Superior temporal gyrus (tissue), 1 donor: Measurements from ENCODE around the gene PDE1C.

Experiments
- DNase-seq: peaks from one replicate; pipeline ENCODE4 v3.0.0-alpha.2; 2016; ENCODE audit errors: extremely low spot score

The PDE1C gene

DNA sequence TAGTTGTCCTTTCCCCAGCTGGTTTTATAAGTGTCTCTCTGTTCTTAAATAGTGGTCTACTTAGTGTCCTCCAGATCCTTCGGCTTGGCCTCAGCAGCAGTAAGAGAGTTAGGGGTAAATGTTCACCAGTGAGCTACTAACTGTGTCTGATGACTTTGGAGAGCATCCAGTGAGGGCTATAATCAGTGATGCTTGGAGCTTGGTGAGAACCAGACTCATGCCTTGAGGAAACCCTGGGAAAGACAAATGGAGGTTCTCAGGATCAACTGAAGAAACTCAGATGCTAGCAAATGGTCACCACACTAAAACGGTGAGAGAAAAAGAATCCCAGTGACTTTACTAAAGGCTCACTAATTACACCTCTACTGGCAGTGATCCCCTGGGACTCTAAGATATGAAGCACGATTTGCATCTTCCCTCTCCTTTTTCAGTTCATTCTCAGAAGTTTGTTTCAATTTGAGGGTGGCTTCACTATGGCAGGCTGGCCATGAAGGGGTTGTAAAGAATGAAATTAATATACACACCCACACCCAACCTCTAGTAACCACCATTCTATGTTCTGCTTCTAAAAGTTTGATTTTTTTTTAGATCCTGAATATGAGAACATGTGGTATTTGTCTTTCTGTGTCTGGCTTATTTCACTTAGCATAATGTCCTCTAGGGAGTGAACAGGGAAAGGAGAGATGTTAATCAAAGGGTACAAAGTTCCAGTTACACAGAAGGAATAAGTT is 177.9 kb downstream of the PDE1C start:
- no peak for DNase-seq

GRCh38 chr7:31890766-31891165 is 179.4 kb downstream of the PDE1C start:
- DNase-seq, result no peak

GRCh38 chr7:31890198-31890597 is 180.0 kb downstream of the PDE1C start:
- no peak for DNase-seq

GRCh38 chr7:31887006-31887405 is 183.2 kb downstream of the PDE1C start:
- DNase-seq, result no peak

DNA sequence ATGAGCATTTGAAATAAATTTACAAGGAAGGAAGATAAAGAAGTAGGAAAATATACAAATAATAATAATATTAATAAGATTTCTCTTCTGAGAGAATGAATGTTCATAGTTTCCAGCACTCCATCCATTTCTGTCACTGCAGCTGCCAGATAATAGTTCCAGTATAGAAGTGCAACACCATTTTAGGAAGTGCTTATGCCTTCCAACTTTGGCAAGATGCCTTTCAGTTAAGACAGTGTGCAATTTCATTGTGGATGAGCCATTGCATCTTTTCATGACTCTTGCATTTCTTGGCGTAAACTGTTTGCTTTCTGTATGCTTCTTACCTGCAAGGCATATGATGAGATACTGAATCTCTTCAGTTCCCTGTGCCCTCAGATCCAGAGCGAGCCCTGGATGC is 185.0 kb downstream of the PDE1C start:
- DNase-seq, result no peak

DNA sequence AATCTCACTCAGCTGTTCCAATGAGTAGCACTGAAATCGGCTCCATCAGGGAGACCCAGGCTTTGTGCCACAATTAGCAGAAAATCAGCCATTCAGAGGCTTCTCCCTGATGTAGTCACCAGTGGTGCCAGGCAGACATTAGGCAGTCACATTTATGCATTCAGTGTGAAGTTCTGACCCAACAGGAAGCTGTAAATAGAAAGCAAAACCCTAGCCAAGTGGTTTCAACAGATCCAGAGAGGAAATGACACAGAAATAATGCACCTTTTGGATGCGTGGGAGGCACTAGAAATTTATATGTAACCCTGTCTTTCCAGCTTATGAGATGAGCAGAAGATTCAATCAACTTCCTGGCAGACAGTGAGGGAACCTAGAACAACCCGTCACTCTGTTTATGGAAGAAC is 186.4 kb downstream of the PDE1C start:
- DNase-seq, result peak; percentile 91

- DNase-seq, result peak; percentile 72
Measured at GRCh38 chr7:31882187-31882586, 188.0 kb downstream of the PDE1C start.

GRCh38 chr7:31878875-31879274 is 191.3 kb downstream of the PDE1C start:
- no peak for DNase-seq

DNA sequence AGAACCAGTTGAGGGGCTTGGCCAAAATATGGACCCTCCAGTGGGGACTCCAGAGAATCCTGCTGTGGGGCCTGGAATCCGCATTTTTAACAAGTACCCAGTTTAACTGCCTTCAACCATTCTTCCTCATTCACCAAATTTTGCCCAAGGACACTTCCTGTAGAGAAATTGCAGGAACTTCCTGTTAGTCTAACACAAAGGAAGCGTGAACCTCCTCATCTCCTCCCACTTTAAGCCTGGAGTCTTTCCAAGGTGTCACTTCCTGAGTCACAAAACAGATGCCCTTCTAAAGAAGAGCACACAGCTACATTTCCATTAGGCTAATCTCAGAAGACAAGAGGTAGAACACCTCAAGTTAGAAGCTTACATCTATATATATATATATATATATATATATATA is 194.8 kb downstream of the PDE1C start:
- DNase-seq, result no peak

GRCh38 chr7:31874631-31875386 is 195.4 kb downstream of the PDE1C start:
- DNase-seq, result no peak

DNA sequence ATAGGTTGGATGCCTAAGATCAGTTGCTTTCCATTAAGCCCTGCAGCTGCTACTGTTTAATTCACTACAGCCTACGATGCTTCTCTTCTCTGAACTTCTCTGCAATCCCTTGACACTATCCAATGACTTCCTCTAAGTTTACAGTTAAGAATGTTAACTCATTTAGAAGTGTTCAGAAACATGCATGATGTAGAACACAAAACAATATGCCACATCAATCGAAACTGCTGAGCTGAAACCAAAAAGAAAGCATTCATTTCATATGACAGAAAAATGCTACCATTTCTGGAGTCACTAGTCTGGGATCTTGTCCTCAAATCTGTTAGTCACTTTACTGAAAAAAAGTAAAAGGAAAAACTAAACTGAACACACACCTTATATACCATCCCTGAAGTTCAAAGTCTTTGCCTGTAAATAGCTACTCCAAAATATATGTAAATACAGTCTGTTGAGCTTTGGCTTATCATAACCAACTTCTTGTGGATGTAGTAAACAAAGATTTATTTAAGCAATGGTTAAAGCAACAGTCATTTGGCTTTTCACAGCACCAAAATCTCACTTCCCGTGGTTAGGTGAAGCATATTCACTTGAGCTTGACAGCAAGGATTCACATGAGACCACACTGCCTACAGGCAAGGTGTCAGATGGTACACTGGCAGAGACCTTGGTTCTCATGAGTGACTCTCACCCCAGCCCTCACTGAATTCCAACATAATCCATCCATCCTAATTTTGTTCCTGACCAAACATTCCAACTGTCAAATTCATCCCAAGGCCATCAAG is 196.2 kb downstream of the PDE1C start:
- no peak for DNase-seq

- DNase-seq, result no peak
Measured at GRCh38 chr7:31872545-31873370, 197.4 kb downstream of the PDE1C start.

DNA sequence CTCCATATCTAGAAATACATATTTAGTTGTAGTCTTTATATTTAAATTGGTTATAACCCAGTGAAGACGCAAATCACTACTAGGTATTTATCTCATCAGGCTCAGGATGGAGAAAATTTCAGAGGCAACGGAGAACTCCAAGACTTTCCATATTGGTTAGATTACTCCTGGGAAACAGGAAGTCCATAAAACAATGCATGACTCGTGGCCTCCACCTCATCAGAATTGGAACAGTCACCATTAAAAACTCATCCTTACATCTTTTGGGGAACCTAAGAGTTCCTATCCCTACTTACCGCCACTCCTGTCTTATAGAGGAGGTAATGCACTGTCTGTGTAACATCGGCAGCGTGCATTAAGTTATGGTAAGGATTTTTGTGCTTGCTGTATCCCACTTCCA is 205.6 kb downstream of the PDE1C start:
- no peak for DNase-seq

GRCh38 chr7:31860925-31861324 is 209.3 kb downstream of the PDE1C start:
- no peak for DNase-seq

GRCh38 chr7:31858055-31858454 is 212.2 kb downstream of the PDE1C start:
- no peak for DNase-seq

DNA sequence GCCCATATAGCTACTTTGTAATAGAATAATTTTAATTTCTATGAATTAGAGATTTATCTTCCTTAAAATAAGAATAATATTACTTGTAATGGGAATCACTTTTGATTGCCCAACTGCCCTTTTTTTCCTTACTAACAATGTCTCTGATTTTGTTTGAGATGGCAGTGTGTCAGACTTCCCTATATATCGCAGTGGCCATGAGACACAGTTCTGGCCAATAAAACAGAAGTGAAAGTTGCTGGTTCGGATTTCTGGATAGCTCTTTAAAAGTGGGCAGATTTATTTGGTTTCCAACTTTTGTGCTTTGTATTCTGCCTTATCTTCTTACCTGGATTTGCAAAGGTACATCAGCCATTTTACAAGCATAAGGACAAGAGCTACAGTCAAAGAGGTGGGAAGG is 213.0 kb downstream of the PDE1C start:
- DNase-seq, result no peak

DNA sequence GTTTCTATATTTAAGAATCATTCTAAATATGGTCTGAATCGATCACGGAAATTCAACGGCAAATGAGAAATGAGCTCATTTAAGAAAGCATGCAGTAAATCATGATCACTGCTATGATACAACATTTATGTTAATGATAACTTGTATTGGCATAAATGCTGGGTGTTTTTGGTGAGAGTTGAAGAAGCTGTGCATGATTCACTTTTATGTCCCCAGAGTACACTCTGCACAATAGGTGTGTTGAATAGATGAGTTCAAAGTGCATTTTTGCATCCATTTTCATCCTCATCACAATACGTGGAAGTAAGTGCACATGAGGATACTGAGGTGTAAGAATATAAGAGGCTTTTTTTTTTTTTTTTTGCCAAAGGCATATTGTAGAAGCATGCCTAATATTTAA is 213.9 kb downstream of the PDE1C start:
- DNase-seq, result no peak

- DNase-seq, result no peak
Measured at GRCh38 chr7:31855530-31855929, 214.7 kb downstream of the PDE1C start.

DNA sequence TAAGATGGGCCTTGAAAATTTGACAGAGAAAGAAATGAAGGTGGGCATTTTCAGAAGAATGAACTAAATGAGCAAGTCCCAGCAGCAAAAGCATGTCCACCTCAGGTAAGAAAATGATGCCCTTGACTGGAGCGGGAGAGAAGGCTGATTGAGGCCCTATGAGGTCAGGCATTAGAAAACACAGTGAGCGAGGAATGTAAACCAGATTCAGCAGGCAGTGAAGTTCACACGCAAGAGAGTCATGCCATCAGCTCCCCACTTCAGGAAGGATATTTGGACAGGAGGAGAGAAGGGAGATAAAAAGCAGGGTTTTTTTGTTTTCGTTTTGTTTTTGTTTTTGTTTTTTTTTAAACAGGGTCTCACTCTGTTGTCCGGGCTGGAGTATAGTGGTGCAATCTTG is 216.8 kb downstream of the PDE1C start:
- no peak for DNase-seq

GRCh38 chr7:31852462-31852861 is 217.7 kb downstream of the PDE1C start:
- DNase-seq, result no peak

- no peak for DNase-seq
Measured at GRCh38 chr7:31851119-31851518, 219.1 kb downstream of the PDE1C start.

GRCh38 chr7:31850601-31851000 is 219.6 kb downstream of the PDE1C start:
- no peak for DNase-seq
